ENCODE measurements around the gene PNPLA1. TPM values are rescaled to one million over a fixed set of nuclear protein-coding genes. Genes with fewer than 3 reads are reported as not detected.

The PNPLA1 gene
- total RNA-seq, 1 experiment from 2014 or later, result 0.10 TPM

DNA sequence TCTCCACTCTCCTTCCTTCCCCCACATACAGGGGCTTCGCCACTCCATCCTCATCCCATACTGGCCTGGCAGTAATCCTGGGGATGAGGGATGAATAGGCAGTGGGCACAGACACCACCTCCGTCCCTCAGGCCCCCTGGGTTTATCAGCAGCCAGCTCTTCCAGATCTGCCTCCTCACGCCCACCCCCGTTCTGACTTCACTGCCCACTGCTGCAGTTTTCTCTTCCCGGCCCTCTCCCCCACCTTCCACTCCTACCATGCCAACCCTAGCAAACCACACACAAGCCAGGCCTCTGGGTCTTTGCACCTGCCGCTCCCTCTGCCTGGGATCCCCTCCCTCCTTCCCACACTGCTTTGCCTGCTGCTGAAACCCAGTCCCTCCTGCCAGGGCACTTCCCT is 22.3 kb downstream of the PNPLA1 start:
- Histone ChIP-seq H3K9me3 (ENCODE audit: control insufficient read depth in 1 of 2, insufficient read depth in 1 of 2, low read depth in 1 of 2, low read length in 2 of 2) (no peaks in the 10 kb centered on the region), H3K27me3 (ENCODE audit: insufficient read depth, low read length) (no peaks in the 10 kb centered on the region), H3K79me2 (ENCODE audit: insufficient read depth, low read length) (no peaks in the 10 kb centered on the region), H2AFZ (ENCODE audit: low read depth, low read length, poor library complexity, severe bottlenecking) (no peak overlapping the region), H3K9ac (ENCODE audit: low read length) (no peak overlapping the region), H4K20me1 (ENCODE audit: insufficient read depth) (no peaks in the 10 kb centered on the region), H3K4me2 (ENCODE audit: low read length) (no peak overlapping the region), H3K36me3 (ENCODE audit: control insufficient read depth in 1 of 2, insufficient read depth in 2 of 2, low read length in 2 of 2) (no peaks in the 10 kb centered on the region), H3K4me3 (replicated peaks in 1 of 2; ENCODE audit: low read depth in 1 of 2, low read length in 2 of 2) (no peak overlapping the region), H3K4me1 (ENCODE audit: control insufficient read depth in 1 of 2, insufficient read depth in 2 of 2, low read length in 2 of 2) (peaks cover 0 to 20% of the 10 kb centered on the region in 2 experiments; a peak in 3 of 4 replicates), H3K9me2 (ENCODE audit: insufficient read depth) (no peaks in the 10 kb centered on the region), H3K27ac (ENCODE audit: low read depth, low read length) (no peak overlapping the region)
- CTCF ChIA-PET, result interaction anchor here (4.2 kb wide), 1 partner anchor 9 kb away, joined by 36 read pairs; no protein-coding TSS in a partner anchor
- POLR2A ChIA-PET, result no interaction called here
- BruUV-seq (replicated peaks), result no TSS peak
- no peak for TF ChIP-seq JUND (IDR thresholded peaks at IDR 0.05)
- TF ChIP-seq, protein P1, sequence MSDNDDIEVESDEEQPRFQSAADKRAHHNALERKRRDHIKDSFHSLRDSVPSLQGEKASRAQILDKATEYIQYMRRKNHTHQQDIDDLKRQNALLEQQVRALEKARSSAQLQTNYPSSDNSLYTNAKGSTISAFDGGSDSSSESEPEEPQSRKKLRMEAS (IDR thresholded peaks at IDR 0.05), result no peak
- no peak for TF ChIP-seq EZH2 (IDR thresholded peaks at IDR 0.05)
- TF ChIP-seq SIN3A (IDR thresholded peaks at IDR 0.05; ENCODE audit: low read depth), result no peak
- no peak for TF ChIP-seq ELF1 (IDR thresholded peaks at IDR 0.05; ENCODE audit: borderline replicate concordance, low read depth)
- TF ChIP-seq, protein P2, sequence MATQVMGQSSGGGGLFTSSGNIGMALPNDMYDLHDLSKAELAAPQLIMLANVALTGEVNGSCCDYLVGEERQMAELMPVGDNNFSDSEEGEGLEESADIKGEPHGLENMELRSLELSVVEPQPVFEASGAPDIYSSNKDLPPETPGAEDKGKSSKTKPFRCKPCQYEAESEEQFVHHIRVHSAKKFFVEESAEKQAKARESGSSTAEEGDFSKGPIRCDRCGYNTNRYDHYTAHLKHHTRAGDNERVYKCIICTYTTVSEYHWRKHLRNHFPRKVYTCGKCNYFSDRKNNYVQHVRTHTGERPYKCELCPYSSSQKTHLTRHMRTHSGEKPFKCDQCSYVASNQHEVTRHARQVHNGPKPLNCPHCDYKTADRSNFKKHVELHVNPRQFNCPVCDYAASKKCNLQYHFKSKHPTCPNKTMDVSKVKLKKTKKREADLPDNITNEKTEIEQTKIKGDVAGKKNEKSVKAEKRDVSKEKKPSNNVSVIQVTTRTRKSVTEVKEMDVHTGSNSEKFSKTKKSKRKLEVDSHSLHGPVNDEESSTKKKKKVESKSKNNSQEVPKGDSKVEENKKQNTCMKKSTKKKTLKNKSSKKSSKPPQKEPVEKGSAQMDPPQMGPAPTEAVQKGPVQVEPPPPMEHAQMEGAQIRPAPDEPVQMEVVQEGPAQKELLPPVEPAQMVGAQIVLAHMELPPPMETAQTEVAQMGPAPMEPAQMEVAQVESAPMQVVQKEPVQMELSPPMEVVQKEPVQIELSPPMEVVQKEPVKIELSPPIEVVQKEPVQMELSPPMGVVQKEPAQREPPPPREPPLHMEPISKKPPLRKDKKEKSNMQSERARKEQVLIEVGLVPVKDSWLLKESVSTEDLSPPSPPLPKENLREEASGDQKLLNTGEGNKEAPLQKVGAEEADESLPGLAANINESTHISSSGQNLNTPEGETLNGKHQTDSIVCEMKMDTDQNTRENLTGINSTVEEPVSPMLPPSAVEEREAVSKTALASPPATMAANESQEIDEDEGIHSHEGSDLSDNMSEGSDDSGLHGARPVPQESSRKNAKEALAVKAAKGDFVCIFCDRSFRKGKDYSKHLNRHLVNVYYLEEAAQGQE (IDR thresholded peaks at IDR 0.05; ENCODE audit: low read depth), result no peak
- TF ChIP-seq POLR2A (IDR thresholded peaks at IDR 0.05; ENCODE audit: borderline replicate concordance, extremely low read depth, insufficient read depth, insufficient read length), result no peak
- no peak for TF ChIP-seq ZFX (IDR thresholded peaks at IDR 0.05)
- no peak for TF ChIP-seq POLR2AphosphoS5 (IDR thresholded peaks at IDR 0.05; ENCODE audit: low read depth, low read length)
- no peak for TF ChIP-seq CBX3 (IDR thresholded peaks at IDR 0.05; ENCODE audit: low read depth)
- no peak for TF ChIP-seq ZNF274 (IDR thresholded peaks at IDR 0.05; ENCODE audit: low read depth, low read length)
- ATAC-seq (no peak), DNase-seq (ENCODE audit: low read depth, low spot score) (no peak)
- intact Hi-C loops (cut with micrococcal nuclease), result no loop called here
- RAD21 ChIA-PET (ENCODE audit: low non-redundant PET in 1 of 2, low total read pairs in 2 of 2, uncharacterized antibody in 2 of 2, unreplicated experiment in 2 of 2), result no interaction called here

All from HCT116 (cell line).